Stomach (tissue), 9 donors: ENCODE data around the gene SPATA21. TPM values are rescaled to one million over a fixed set of nuclear protein-coding genes. Genes with fewer than 3 reads are reported as not detected.

Source experiments
- DNase-seq, 2 donors: peaks; one replicate each; pipeline versions ENCODE4 v3.0.0 to v3.0.0-alpha.2; 2013 to 2019
- H3K27ac ChIP-seq, 5 donors: fragments of 200-600 bp in 4 of 5; sonication (generic) in 4 of 5; one replicate each; pipeline ENCODE4 v1.5.1; 2013 to 2019; ENCODE audit warnings: mild to moderate bottlenecking in 1 of 5, moderate library complexity in 1 of 5
- H3K27me3 ChIP-seq, 3 donors: fragments of 200-600 bp; sonication (generic); one replicate each; pipeline ENCODE4 v1.5.1; 2017 to 2019; ENCODE audit warnings: mixed run types in 1 of 3
- H3K36me3 ChIP-seq, 4 donors: fragments of 200-600 bp; sonication (generic); 1 replicate in 3 of 4; 2 replicates in 1 of 4; pipeline ENCODE4 v1.5.1; 2016 to 2019
- H3K4me1 ChIP-seq, 4 donors: fragments of 200-600 bp; sonication (generic); one replicate each; pipeline ENCODE4 v1.5.1; 2016 to 2019
- H3K4me3 ChIP-seq, 4 donors: fragments of 200-600 bp; sonication (generic) in 3 of 4; one replicate each; pipeline ENCODE4 v1.5.1; 2016 to 2019; ENCODE audit warnings: mild to moderate bottlenecking in 1 of 4
- H3K9me3 ChIP-seq, 4 donors: fragments of 200-600 bp; sonication (generic); one replicate each; pipeline ENCODE4 v1.5.1; 2016 to 2019
- EP300 ChIP-seq: sonication (generic); formaldehyde crosslinking; IDR thresholded peaks from one replicate; pipeline ENCODE4 v1.6.1; 2017; ENCODE audit warnings: antibody characterized with exemption
- POLR2A ChIP-seq, 4 donors: fragments of 450-650 bp; IDR thresholded peaks; one replicate each; pipeline ENCODE4 v1.6.1; 2016; ENCODE audit warnings: antibody characterized with exemption in 4 of 4, control low read depth in 2 of 4, mild to moderate bottlenecking in 1 of 4, moderate library complexity in 1 of 4
- POLR2AphosphoS5 ChIP-seq, 3 donors: sonication (generic); formaldehyde crosslinking; IDR thresholded peaks; one replicate each; pipeline ENCODE4 v1.6.1; 2016; ENCODE audit warnings: antibody characterized with exemption in 3 of 3
- WGBS, 5 donors: extraction: QIAGEN DNeasy Blood & Tissue Kit in 3 of 5; methylation state at CpG; one replicate each; pipeline versions ENCODE4 v1.1.5 to v1.1.7; 2013 to 2018; 5-methylcytosine and 5-hydroxymethylcytosine counted together
- intact Hi-C: fragments of 100-400 bp; cut with DNase I; formaldehyde crosslinking; loops from one replicate; pipeline ENCODE4 v1.15.1; 2023; ENCODE audit warnings: low total_unique reads
- polyA plus RNA-seq, 3 donors: library from polyadenylated mRNA; stranded (reverse); fragments of 200-250 nt; gene quantifications; one replicate each; pipeline ENCODE4 v1.2.3, GENCODE V29; 2013
- total RNA-seq, 5 donors: library from RNA; depleted of rRNA; stranded (reverse); fragments of >200 nt; gene quantifications; one replicate each; pipeline versions ENCODE4 v1.1.0 to v1.2.3, GENCODE V29; 2014 to 2016
- TF ChIP-seq, protein P1 (sequence below), 7 experiments: fragments of 450-650 bp in 4 of 7; fragments of 200-600 bp in 3 of 7; sonication (generic) in 3 of 7; IDR thresholded peaks; one replicate each; pipeline ENCODE4 v1.5.1; 2016 to 2019; ENCODE audit warnings: antibody characterized with exemption in 7 of 7, control low read depth in 2 of 7, mild to moderate bottlenecking in 1 of 7
- donor health status: healthy with polysubstance abuse.
- donor health status: Bipolar disorder and iron deficiency.
- donor health status: healthy.

Gene SPATA21
- total and polyA plus RNA-seq, 8 donors: 0.25 to 0.31 (median 0.30) TPM; not detected in 5

GRCh38 chr1:16394977-16395376 is 42.2 kb downstream of the SPATA21 start:
- no peaks in the 10 kb centered on the region for H3K9me3 ChIP-seq
- DNase-seq: no peak
- peaks cover 46 to 72% (median 71%) of the 10 kb centered on the region in 4 donors for H3K36me3 ChIP-seq
- no peaks in the 10 kb centered on the region for H3K27me3 ChIP-seq
- H3K4me1 ChIP-seq: peaks cover 31 to 55% (median 40%) of the 10 kb centered on the region in 4 donors
- TF ChIP-seq, protein P1, sequence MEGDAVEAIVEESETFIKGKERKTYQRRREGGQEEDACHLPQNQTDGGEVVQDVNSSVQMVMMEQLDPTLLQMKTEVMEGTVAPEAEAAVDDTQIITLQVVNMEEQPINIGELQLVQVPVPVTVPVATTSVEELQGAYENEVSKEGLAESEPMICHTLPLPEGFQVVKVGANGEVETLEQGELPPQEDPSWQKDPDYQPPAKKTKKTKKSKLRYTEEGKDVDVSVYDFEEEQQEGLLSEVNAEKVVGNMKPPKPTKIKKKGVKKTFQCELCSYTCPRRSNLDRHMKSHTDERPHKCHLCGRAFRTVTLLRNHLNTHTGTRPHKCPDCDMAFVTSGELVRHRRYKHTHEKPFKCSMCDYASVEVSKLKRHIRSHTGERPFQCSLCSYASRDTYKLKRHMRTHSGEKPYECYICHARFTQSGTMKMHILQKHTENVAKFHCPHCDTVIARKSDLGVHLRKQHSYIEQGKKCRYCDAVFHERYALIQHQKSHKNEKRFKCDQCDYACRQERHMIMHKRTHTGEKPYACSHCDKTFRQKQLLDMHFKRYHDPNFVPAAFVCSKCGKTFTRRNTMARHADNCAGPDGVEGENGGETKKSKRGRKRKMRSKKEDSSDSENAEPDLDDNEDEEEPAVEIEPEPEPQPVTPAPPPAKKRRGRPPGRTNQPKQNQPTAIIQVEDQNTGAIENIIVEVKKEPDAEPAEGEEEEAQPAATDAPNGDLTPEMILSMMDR (IDR thresholded peaks at IDR 0.05): no peak
- TF ChIP-seq POLR2A (IDR thresholded peaks at IDR 0.05) (no peak), EP300 (no peak), POLR2AphosphoS5 (IDR thresholded peaks at IDR 0.05) (no peak)
- no peak overlapping the region for H3K27ac ChIP-seq
- WGBS, 5 donors: 85 to 92% (median 89%) methylated on average over 13 of the region's 13 CpGs
- H3K4me3 ChIP-seq: no peak overlapping the region
- intact Hi-C loops: no loop called here

- TF ChIP-seq EP300: no peak
- Histone ChIP-seq H3K27ac (peak overlapping the region in 1 of 5 donors; percentile 15), H3K36me3 (peaks cover 46 to 61% (median 59%) of the 10 kb centered on the region in 4 donors), H3K9me3 (no peaks in the 10 kb centered on the region), H3K4me1 (peaks cover 34 to 65% (median 47%) of the 10 kb centered on the region in 4 donors), H3K27me3 (no peaks in the 10 kb centered on the region), H3K4me3 (no peak overlapping the region)
- DNase-seq: no peak
- intact Hi-C loops: no loop called here
- WGBS, 5 donors: 75 to 92% (median 82%) methylated on average over 10 of the region's 10 CpGs
Observed at GRCh38 chr1:16393570-16394521, 43.4 kb downstream of the SPATA21 start.

- TF ChIP-seq, protein P1 (IDR thresholded peaks at IDR 0.05): no peak
- TF ChIP-seq POLR2A (IDR thresholded peaks at IDR 0.05) (no peak), EP300 (no peak), POLR2AphosphoS5 (IDR thresholded peaks at IDR 0.05) (no peak)
- peaks cover 41 to 52% (median 50%) of the 10 kb centered on the region in 4 donors for H3K36me3 ChIP-seq
- H3K27me3 ChIP-seq: no peaks in the 10 kb centered on the region
- H3K4me3 ChIP-seq: no peak overlapping the region
- H3K9me3 ChIP-seq: no peaks in the 10 kb centered on the region
- intact Hi-C loops: no loop called here
- WGBS, 5 donors: 73 to 82% (median 80%) methylated on average over 11 to 21 of the region's 21 CpGs
- no peak for DNase-seq
- peaks cover 37 to 73% (median 53%) of the 10 kb centered on the region in 4 donors for H3K4me1 ChIP-seq
- peak overlapping the region in 2 of 5 donors; percentile 15 to 21 for H3K27ac ChIP-seq
Observed at GRCh38 chr1:16392740-16393569, 44.3 kb downstream of the SPATA21 start.

GRCh38 chr1:16391411-16391810 is 45.8 kb downstream of the SPATA21 start:
- intact Hi-C loops: no loop called here
- H3K4me3 ChIP-seq: no peak overlapping the region
- H3K36me3 ChIP-seq: peaks cover 27 to 37% (median 35%) of the 10 kb centered on the region in 4 donors
- WGBS, 5 donors: 50 to 63% (median 55%) methylated on average over 3 of the region's 3 CpGs
- TF ChIP-seq POLR2A (IDR thresholded peaks at IDR 0.05) (no peak), POLR2AphosphoS5 (IDR thresholded peaks at IDR 0.05) (no peak)
- DNase-seq: no peak
- no peaks in the 10 kb centered on the region for H3K27me3 ChIP-seq
- H3K9me3 ChIP-seq: no peaks in the 10 kb centered on the region
- H3K27ac ChIP-seq: no peak overlapping the region
- peaks cover 51 to 79% (median 63%) of the 10 kb centered on the region in 4 donors for H3K4me1 ChIP-seq
